Osteoblast (primary cell): Measurements from ENCODE around the gene SLC9A9. TPM values are rescaled to one million over a fixed set of nuclear protein-coding genes. Genes with fewer than 3 reads are reported as not detected.

ENCODE experiments used
- DNase-seq: peaks from one replicate; pipeline ENCODE4 v3.0.0; 2011; ENCODE audit warnings: low spot score, mixed read lengths; ENCODE audit not compliant: insufficient read length; ENCODE audit errors: missing footprints
- H2AFZ ChIP-seq: 2 replicates; pipeline ENCODE4 v1.6.0; 2011; ENCODE audit warnings: mild to moderate bottlenecking, low read length
- H3K27ac ChIP-seq: 2 replicates; pipeline ENCODE4 v1.5.1; 2011; ENCODE audit warnings: mild to moderate bottlenecking, low read depth, low read length, moderate library complexity
- H3K27me3 ChIP-seq: 2 replicates; pipeline ENCODE4 v1.6.0; 2012; ENCODE audit warnings: mild to moderate bottlenecking, control low read depth, inconsistent platforms, low read length, moderate library complexity; ENCODE audit not compliant: insufficient read depth
- H3K36me3 ChIP-seq: 2 replicates; pipeline ENCODE4 v1.5.1; 2011; ENCODE audit warnings: mild to moderate bottlenecking, low read length, control low read depth, moderate library complexity; ENCODE audit not compliant: insufficient read depth
- H3K4me1 ChIP-seq: 2 replicates; pipeline ENCODE4 v1.5.1; 2011; ENCODE audit warnings: mild to moderate bottlenecking, low read length, control low read depth, moderate library complexity; ENCODE audit not compliant: insufficient read depth
- H3K4me2 ChIP-seq: 2 replicates; pipeline ENCODE4 v1.6.0; 2011; ENCODE audit warnings: mild to moderate bottlenecking, low read length; ENCODE audit not compliant: insufficient read depth
- H3K4me3 ChIP-seq: fragments of 200-600 bp; sonication (generic); 3 replicates; pipeline ENCODE4 v1.5.1; 2012; ENCODE audit warnings: mild to moderate bottlenecking, low read length, inconsistent platforms; ENCODE audit not compliant: insufficient read depth
- H3K79me2 ChIP-seq: 2 replicates; pipeline ENCODE4 v1.6.0; 2012; ENCODE audit warnings: mild to moderate bottlenecking, low read length, control low read depth, inconsistent platforms; ENCODE audit not compliant: insufficient read depth
- H3K9me3 ChIP-seq: 2 replicates; pipeline ENCODE4 v1.5.1; 2011; ENCODE audit warnings: low read depth, low read length, control low read depth
- H4K20me1 ChIP-seq: 2 replicates; pipeline ENCODE4 v1.6.0; 2012; ENCODE audit warnings: mild to moderate bottlenecking, low read length, control low read depth; ENCODE audit not compliant: insufficient read depth
- CTCF ChIP-seq: IDR thresholded peaks from 2 replicates; pipeline ENCODE4 v1.5.1; 2011; ENCODE audit warnings: mild to moderate bottlenecking, low read depth, low read length, moderate library complexity; ENCODE audit errors: extremely low read depth
- total RNA-seq: library from RNA; depleted of rRNA; stranded (reverse); fragments of >200 nt; gene quantifications from 2 replicates; pipeline ENCODE4 v1.2.3, GENCODE V29; 2012

The SLC9A9 gene
- total RNA-seq, 1 donor = 6.5 TPM

- no peak for TF ChIP-seq CTCF
- Histone ChIP-seq H3K27me3 (peaks cover 2% of the 10 kb centered on the region), H3K79me2 (no peaks in the 10 kb centered on the region), H3K4me3 (no peak overlapping the region), H3K9me3 (no peaks in the 10 kb centered on the region), H3K4me2 (no peak overlapping the region), H3K36me3 (no peaks in the 10 kb centered on the region), H3K27ac (no peak overlapping the region), H2AFZ (no peak overlapping the region), H4K20me1 (no peaks in the 10 kb centered on the region), H3K4me1 (no peaks in the 10 kb centered on the region)
- DNase-seq = no peak
These were observed 517.9 kb downstream of the SLC9A9 start for GRCh38 chr3:143330296-143330868.

- no peak overlapping the region for H2AFZ ChIP-seq
- no peak overlapping the region for H3K4me2 ChIP-seq
- H4K20me1 ChIP-seq = no peaks in the 10 kb centered on the region
- no peak overlapping the region for H3K4me3 ChIP-seq
- no peak for DNase-seq
- no peak for TF ChIP-seq CTCF
- no peaks in the 10 kb centered on the region for H3K36me3 ChIP-seq
- H3K79me2 ChIP-seq = no peaks in the 10 kb centered on the region
- H3K27ac ChIP-seq = no peak overlapping the region
- peaks cover 2% of the 10 kb centered on the region for H3K27me3 ChIP-seq
- no peaks in the 10 kb centered on the region for H3K4me1 ChIP-seq
- H3K9me3 ChIP-seq = no peaks in the 10 kb centered on the region
These were observed 518.6 kb downstream of the SLC9A9 start for GRCh38 chr3:143329567-143330211.

- Histone ChIP-seq H2AFZ (no peak overlapping the region), H3K27me3 (peaks cover 2% of the 10 kb centered on the region), H3K4me2 (no peak overlapping the region), H3K79me2 (no peaks in the 10 kb centered on the region), H4K20me1 (no peaks in the 10 kb centered on the region), H3K9me3 (no peaks in the 10 kb centered on the region), H3K4me1 (no peaks in the 10 kb centered on the region), H3K27ac (no peak overlapping the region), H3K4me3 (no peak overlapping the region), H3K36me3 (no peaks in the 10 kb centered on the region)
- DNase-seq = peak; percentile 60
- no peak for TF ChIP-seq CTCF
These were observed 519.8 kb downstream of the SLC9A9 start for GRCh38 chr3:143328451-143328850.

- Histone ChIP-seq H2AFZ (no peak overlapping the region), H3K4me2 (no peak overlapping the region), H4K20me1 (no peaks in the 10 kb centered on the region), H3K27ac (no peak overlapping the region), H3K27me3 (peaks cover 2% of the 10 kb centered on the region), H3K79me2 (no peaks in the 10 kb centered on the region), H3K36me3 (no peaks in the 10 kb centered on the region), H3K9me3 (no peaks in the 10 kb centered on the region), H3K4me3 (no peak overlapping the region), H3K4me1 (no peaks in the 10 kb centered on the region)
- TF ChIP-seq CTCF = peak; percentile 31
- peak; percentile 83 for DNase-seq
These were observed 521.1 kb downstream of the SLC9A9 start for GRCh38 chr3:143326983-143327778.
